Hematopoietic multipotent progenitor cell treated with erythropoietin and hydrocortisone succinate and interleukin-3 and kit ligand, for 4 days (in vitro differentiated cells): Measurements from ENCODE around the gene HNRNPK.
A peak's percentile ranks its signal among the peaks of the same experiment; 100 is the strongest.
"Not testable (repeated sequence)": the region's sequence is repeated elsewhere in the genome, so short reads cannot be mapped to it uniquely, and the experiment has no call there.

Source experiments
- DNase-seq: peaks from one replicate; pipeline ENCODE4 v3.0.0-alpha.2; 2015

Gene HNRNPK

DNA sequence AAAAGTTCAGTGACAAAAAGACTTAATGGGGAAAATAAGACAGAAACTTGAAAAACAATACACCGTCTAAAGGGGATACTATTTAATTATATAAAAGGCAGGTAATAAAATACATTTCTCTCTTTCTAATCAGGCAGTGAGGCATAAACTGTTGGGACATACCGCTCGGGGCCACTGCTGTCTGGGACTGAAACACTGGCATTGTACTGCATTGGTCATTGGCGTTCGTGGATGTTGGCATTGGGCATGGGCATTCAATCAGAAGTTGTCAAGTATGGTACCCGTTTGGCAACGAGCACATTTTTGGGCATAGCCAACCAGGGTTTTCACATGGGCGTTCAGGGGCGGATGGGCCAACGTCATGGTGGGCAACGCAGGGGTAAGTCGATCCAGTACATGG lies 4.7 kb downstream of the HNRNPK start:
- DNase-seq: no peak

DNA sequence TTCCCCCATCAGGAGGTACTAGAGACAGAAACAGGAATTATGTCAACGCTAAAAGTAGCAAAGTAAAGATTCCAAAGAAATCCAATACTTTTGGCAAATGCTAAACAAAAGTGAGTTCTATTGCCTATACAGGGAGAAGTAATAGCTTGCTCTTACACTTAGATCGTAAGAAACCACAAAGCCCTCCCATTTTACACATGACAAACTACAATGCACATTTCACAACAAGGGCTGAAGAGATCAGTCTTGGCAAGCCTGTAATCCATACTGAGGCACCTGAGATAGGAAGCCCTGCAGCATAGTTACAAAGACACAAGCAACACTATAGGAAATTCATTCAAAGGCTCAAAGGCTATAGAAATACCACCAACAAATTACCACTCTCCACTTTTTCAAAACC lies 7.7 kb downstream of the HNRNPK start:
- peak; percentile 57 for DNase-seq

DNA sequence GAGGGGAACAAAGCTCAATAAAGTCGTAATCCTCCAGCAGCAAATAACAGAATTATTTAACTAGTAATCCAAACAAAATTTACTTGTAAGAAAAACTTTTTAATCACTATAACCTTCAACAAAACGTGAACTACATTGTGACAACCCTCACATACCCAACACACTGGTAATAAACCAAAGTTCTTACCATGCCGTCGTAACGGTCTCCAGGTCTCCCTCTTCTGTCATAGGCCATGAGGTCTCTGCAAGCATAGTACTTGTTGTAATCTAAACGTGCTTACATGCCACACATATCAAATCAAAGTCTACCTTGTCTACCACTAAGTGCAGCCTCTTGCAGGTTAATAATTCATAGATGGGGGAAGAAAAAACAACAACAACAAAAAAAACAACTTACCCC lies 8.5 kb downstream of the HNRNPK start:
- no peak for DNase-seq

- DNase-seq: no peak
Measured at GRCh38 chr9:83969602-83970001, 10.4 kb downstream of the HNRNPK start.

DNA sequence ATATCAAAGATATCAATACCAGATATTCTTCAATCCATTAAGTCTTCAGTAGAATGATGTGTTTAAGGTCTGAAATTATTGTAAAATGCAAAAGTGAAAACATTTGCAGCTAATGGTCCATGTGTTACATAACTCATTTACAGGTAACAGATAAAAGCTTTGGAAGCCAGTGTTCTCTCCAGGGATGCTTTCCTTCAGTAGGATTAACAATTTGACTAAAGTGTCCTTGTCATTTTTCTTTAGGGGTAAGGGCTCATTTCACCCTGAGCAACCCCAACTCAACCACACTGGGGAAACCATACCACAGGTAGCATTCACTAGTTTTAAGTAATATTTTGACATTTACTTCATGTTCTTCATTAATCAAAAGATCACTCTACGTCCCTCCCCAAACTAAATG lies 12.9 kb downstream of the HNRNPK start:
- no peak for DNase-seq

DNA sequence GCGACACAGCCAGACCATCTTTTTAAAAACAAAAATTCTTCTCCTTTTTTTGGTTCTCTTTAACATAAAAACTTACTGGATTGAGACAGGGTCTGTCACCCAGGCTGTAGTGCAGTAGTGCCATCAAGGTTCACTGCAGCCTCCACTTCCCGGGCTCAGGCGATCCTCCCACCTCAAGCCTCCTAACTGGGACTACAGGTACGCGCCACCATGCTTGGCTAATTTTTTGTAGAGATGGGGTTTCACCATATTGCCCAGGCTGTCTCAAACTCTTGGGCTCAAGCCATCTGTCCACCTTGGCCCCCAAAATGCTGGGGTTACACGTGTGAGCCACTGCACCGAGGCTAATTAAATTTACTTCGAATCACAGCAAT lies 13.8 kb downstream of the HNRNPK start:
- no peak for DNase-seq

GRCh38 chr9:83965350-83966208 lies 14.4 kb downstream of the HNRNPK start:
- peak; percentile 56 for DNase-seq

GRCh38 chr9:83964973-83965349 lies 15.1 kb downstream of the HNRNPK start:
- DNase-seq: peak; percentile 37

- DNase-seq: no peak
Measured at GRCh38 chr9:83962165-83962564, 17.9 kb downstream of the HNRNPK start.

GRCh38 chr9:83960991-83961390 lies 19.0 kb downstream of the HNRNPK start:
- no peak for DNase-seq

- DNase-seq: no peak
Measured at GRCh38 chr9:83959061-83959460, 21.0 kb downstream of the HNRNPK start.

DNA sequence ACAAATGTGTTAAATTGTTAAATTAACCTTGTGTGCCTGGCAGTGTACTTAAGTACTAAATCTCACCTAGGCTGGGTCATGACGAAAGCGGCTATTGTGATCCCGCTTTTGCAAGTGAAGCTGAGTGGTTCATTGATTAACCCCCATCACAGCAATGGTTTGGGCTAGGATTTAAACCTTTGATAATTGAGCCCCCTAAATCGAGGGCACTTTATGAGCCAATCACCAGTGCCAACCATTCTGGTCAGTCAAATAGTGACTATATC lies 22.8 kb downstream of the HNRNPK start:
- no peak for DNase-seq

- peak; percentile 90 for DNase-seq
Measured at GRCh38 chr9:83956436-83957247, 23.4 kb downstream of the HNRNPK start.

DNA sequence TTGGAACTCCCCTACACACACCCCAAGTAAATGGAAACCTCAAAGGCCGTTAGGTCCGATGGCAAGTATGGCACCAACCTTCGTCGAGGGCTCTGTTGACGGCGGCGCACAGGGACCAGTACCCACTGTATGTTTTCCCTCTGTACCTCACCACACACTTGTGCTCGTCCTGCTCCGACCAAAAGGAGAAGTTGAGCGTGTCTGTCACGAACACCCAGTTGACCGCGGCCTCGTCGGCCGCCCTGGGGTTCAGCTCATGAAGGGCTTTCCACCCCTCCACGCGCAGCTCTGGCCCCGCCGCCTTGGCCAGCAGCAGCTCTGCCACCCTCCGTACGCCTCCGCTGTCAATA lies 24.0 kb downstream of the HNRNPK start:
- DNase-seq: peak; percentile 90

DNA sequence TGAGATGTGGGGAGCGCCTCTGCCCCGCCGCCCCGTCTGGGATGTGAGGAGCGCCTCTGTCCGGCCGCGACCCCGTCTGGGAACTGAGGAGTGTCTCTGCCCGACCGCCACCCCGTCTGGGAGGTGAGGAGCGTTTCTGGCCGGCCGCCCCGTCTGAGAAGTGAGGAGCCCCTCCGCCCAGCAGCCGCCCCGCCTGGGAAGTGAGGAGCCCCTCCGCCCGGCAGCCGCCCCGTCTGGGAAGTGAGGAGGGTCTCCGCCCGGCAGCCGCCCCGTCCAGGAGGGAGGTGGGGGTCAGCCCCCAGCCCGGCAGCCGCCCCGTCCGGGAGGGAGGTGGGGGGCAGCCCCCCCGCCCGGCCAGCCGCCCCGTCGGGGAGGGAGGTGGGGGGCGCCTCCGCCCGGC lies 31.9 kb downstream of the HNRNPK start:
- not testable (repeated sequence) for DNase-seq

DNA sequence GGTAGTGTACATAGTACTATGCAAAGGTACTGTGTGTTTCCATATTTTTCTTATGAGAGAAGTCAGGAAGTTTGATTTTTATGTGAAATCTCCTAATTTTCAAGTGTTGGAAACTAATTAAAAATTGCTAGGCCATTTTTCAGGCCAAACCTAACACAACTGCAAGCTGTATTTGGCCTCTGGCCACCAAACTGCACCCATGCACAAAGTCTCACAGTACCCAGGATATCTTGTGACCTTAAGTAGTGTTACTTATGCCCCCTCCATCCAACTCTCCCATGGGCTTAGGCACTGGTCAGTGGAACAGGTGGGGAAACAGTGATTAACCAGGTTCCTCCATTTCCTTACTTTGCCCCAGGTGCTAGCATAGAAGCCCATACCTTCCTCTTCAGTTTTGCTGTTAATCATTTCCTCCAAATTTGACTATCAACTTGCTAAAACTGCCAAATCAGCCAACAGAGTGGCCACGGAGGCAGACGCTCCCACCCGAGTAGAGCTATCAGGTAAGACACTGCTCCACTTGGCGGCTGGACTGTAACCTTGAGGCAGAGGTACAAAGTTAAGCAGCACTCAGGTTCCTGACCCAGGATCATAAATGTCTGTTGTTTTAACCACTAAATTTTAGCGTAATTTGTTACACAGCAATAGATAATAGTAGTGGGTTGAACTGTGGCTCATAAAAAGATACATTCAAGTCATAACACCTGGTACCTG lies 39.3 kb downstream of the HNRNPK start:
- no peak for DNase-seq

DNA sequence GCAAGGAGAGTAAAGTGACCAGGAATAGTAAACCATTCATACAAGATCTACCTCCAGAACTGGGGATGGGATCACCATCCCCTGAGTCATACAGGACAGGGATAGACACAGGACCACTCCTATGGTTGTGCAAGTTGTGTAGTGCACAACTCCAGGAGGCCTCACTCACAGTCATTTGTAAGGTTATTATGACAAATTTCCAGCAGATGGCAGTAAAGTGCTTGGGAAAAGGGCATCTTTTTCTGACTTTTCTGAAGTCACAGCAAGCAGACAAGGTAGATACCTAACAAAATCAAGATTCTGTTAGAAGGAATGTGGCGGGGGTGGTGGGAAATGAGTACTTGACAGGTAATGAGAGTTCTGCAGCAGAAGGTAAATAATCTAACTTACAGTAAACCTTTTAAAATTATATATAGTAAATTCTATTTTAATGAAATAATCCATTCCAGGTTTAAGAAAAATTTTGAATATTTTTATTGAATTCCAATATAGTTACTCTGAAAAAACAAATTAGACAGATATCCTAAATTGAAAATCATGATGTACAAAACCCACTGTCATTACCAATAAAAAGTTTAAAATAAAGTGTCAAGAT lies 42.1 kb downstream of the HNRNPK start:
- peak; percentile 87 for DNase-seq

- no peak for DNase-seq
Measured at GRCh38 chr9:83936523-83936922, 43.5 kb downstream of the HNRNPK start.

- no peak for DNase-seq
Measured at GRCh38 chr9:83935276-83935935, 44.6 kb downstream of the HNRNPK start.

DNA sequence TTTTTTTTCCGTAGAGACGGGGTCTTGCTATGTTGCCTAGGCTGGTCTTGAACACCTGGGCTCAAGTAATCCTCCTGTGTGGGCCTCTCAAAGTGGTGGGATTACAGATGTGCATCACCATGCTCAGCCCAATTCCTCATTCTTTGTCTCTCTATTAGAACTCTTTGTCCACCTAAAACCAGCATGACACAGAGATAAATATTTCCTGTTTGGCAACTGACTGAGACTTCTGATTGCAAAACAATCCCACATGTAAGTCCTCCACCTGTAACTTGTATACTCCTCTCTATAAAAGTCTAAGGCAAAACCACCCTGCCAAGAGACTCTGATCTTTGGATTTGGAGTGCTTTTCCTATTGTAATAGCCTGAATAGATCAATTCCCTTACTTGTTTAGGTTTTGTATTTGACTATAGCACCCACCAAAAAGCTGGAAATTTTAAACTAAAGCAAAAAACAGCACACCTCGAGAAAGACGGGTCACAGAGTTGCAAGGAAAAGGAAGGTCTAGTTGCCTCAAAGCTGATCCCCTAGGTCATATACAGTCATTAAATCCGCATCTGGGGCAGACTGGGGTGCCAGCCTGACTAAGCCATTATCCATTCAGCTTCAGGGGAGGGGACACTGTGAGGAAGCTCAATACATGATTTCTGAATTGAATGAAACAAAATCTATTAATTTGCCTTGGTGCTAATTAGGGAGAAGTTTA lies 45.3 kb downstream of the HNRNPK start:
- peak; percentile 73 for DNase-seq

DNA sequence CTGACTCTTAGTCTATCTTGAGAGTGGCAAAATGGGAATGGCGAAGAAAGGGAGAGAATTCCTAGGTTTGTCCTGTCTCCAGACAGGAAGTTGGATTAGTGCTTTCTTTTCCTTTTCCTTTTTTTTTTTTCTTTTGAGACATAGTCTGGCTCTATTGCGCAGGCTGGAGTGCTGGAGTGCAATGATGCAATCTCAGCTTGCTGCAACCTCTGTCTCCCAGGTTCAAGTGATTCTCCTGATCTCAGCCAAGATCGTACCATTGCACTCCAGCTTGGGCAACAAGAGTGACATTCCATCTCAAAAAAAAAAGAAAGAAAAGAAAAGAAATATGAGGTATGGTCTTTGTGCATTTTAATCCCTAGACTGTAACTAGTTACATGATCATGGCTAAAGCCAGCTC lies 46.2 kb downstream of the HNRNPK start:
- no peak for DNase-seq

- no peak for DNase-seq
Measured at GRCh38 chr9:83932851-83933250, 47.2 kb downstream of the HNRNPK start.
